Activated effector memory CD4-positive, alpha-beta T cell treated with anti-CD3 and anti-CD28 coated beads, Interleukin-2, amount 50 U/mL, for 16 hours (primary cell): ENCODE results near the gene PPP2R2B.
A peak's percentile ranks its signal among the peaks of the same experiment; 100 is the strongest.

ENCODE experiments used
- DNase-seq: peaks from one replicate; pipeline ENCODE4 v3.0.0-alpha.2; 2020

PPP2R2B gene

GRCh38 chr5:146878476-146879172 lies at the start of gene PPP2R2B:
PPP2R2B (minus strand) TSS chr5:146878757.
- peak; percentile 71 for DNase-seq

GRCh38 chr5:146924132-146924531 lies 45.6 kb upstream of the PPP2R2B start:
- no peak for DNase-seq

- DNase-seq = no peak
Observed at GRCh38 chr5:146921225-146921624, 42.7 kb upstream of the PPP2R2B start.

- no peak for DNase-seq
Observed at GRCh38 chr5:146920351-146920881, 41.9 kb upstream of the PPP2R2B start.

- DNase-seq = no peak
Observed at GRCh38 chr5:146919304-146919703, 40.7 kb upstream of the PPP2R2B start.

GRCh38 chr5:146917931-146918330 lies 39.4 kb upstream of the PPP2R2B start:
- no peak for DNase-seq

GRCh38 chr5:146912874-146913273 lies 34.3 kb upstream of the PPP2R2B start:
- DNase-seq = no peak

- no peak for DNase-seq
Observed at GRCh38 chr5:146910239-146910638, 31.7 kb upstream of the PPP2R2B start.

GRCh38 chr5:146909255-146910068 lies 30.9 kb upstream of the PPP2R2B start:
- no peak for DNase-seq

GRCh38 chr5:146906803-146907202 lies 28.2 kb upstream of the PPP2R2B start:
- DNase-seq = no peak

- DNase-seq = no peak
Observed at GRCh38 chr5:146904890-146905289, 26.3 kb upstream of the PPP2R2B start.

- DNase-seq = no peak
Observed at GRCh38 chr5:146903789-146904188, 25.2 kb upstream of the PPP2R2B start.

GRCh38 chr5:146902471-146902870 lies 23.9 kb upstream of the PPP2R2B start:
- DNase-seq = no peak

- DNase-seq = no peak
Observed at GRCh38 chr5:146897061-146897460, 18.5 kb upstream of the PPP2R2B start.

- DNase-seq = no peak
Observed at GRCh38 chr5:146894753-146895521, 16.4 kb upstream of the PPP2R2B start.

GRCh38 chr5:146893991-146894390 lies 15.4 kb upstream of the PPP2R2B start:
- DNase-seq = no peak

GRCh38 chr5:146892231-146892630 lies 13.7 kb upstream of the PPP2R2B start:
- DNase-seq = no peak

GRCh38 chr5:146891511-146891910 lies 13.0 kb upstream of the PPP2R2B start:
- no peak for DNase-seq

- DNase-seq = no peak
Observed at GRCh38 chr5:146890731-146891440, 12.3 kb upstream of the PPP2R2B start.

- DNase-seq = no peak
Observed at GRCh38 chr5:146890066-146890465, 11.5 kb upstream of the PPP2R2B start.

GRCh38 chr5:146889169-146889568 lies 10.6 kb upstream of the PPP2R2B start:
- DNase-seq = no peak

GRCh38 chr5:146888351-146888978 lies 9.9 kb upstream of the PPP2R2B start:
- DNase-seq = no peak
